Upper lobe of left lung (tissue), 4 donors: ENCODE data around the gene VEZT.

Source experiments
- EP300 ChIP-seq, 4 donors: sonication (generic); formaldehyde crosslinking; IDR thresholded peaks; one replicate each; pipeline ENCODE4 v1.5.1; 2017; ENCODE audit warnings: antibody characterized with exemption in 4 of 4, control low read depth in 2 of 4
- POLR2A ChIP-seq, 4 donors: fragments of 450-650 bp; IDR thresholded peaks; one replicate each; pipeline ENCODE4 v1.5.1; 2016 to 2017; ENCODE audit warnings: antibody characterized with exemption in 4 of 4, mild to moderate bottlenecking in 2 of 4
- POLR2AphosphoS5 ChIP-seq, 2 donors: sonication (generic); formaldehyde crosslinking; IDR thresholded peaks; one replicate each; pipeline ENCODE4 v1.5.1; 2017; ENCODE audit warnings: antibody characterized with exemption in 2 of 2
- TF ChIP-seq, protein P1 (sequence below), 6 experiments: fragments of 450-650 bp in 4 of 6; fragments of 200-600 bp in 2 of 6; sonication (generic) in 2 of 6; IDR thresholded peaks; one replicate each; pipeline ENCODE4 v1.5.1; 2016 to 2019; ENCODE audit warnings: antibody characterized with exemption in 6 of 6

DNA sequence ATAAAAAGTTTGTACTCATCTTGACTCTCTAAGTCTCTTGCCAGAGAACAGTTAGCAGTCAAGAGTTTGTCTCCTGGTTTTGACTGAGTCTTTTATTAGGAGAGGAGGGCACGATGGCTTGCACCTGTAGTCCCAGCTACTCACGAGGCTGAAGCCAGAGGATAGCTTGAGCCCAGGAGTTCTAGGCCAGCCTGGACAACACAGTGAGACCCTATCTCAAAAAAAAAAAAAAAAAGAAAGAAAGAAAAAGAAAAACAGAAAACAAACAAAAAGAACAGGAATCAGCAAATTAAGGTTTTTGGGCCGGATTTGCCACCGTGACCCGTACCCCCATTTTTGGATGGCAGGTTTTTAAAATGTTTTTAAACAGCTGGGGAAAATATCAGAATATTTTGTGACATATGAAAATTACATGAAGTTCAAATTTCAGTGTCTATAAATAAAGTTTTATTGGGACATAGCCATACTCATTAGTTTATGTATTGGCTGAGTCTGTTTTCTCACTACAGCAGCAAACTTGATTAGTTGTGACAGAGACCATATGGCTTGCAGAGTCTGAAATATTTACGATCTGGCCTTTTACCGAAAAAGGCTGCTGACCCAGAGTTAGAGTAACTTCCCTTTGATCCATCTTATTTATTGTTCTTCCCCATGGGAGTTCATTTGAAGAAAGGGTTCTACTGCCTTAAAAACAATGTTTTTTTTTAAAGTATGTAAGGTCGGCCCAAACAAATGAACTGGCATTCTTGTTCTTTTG, 31.2 kb downstream of the VEZT start:
- TF ChIP-seq, protein P1, sequence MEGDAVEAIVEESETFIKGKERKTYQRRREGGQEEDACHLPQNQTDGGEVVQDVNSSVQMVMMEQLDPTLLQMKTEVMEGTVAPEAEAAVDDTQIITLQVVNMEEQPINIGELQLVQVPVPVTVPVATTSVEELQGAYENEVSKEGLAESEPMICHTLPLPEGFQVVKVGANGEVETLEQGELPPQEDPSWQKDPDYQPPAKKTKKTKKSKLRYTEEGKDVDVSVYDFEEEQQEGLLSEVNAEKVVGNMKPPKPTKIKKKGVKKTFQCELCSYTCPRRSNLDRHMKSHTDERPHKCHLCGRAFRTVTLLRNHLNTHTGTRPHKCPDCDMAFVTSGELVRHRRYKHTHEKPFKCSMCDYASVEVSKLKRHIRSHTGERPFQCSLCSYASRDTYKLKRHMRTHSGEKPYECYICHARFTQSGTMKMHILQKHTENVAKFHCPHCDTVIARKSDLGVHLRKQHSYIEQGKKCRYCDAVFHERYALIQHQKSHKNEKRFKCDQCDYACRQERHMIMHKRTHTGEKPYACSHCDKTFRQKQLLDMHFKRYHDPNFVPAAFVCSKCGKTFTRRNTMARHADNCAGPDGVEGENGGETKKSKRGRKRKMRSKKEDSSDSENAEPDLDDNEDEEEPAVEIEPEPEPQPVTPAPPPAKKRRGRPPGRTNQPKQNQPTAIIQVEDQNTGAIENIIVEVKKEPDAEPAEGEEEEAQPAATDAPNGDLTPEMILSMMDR (IDR thresholded peaks at IDR 0.05) = no peak
- no peak for TF ChIP-seq POLR2AphosphoS5 (IDR thresholded peaks at IDR 0.05)
- TF ChIP-seq EP300 (IDR thresholded peaks at IDR 0.05) = no peak
- no peak for TF ChIP-seq POLR2A (IDR thresholded peaks at IDR 0.05)
